Kidney (tissue), 14 donors: ENCODE data around the gene SPRR5. TPM values are rescaled to one million over a fixed set of nuclear protein-coding genes. Genes with fewer than 3 reads are reported as not detected.
A peak's percentile ranks its signal among the peaks of the same experiment; 100 is the strongest.

Source experiments
- DNase-seq, 5 donors: peaks; one replicate each; pipeline ENCODE4 v3.0.0-alpha.2; 2013 to 2020
- FAIRE-seq: peaks from 2 replicates; lab custom pipeline; 2012; peaks lifted over from hg19 to GRCh38; lab: Jason Lieb, UNC
- H3K27ac ChIP-seq, 2 donors: one replicate each; pipeline ENCODE4 v1.7.0; 2013; ENCODE audit warnings: low read depth in 2 of 2, low read length in 2 of 2, inconsistent platforms in 1 of 2
- H3K27me3 ChIP-seq: one replicate; pipeline ENCODE4 v1.7.1; 2013; ENCODE audit warnings: low read length, inconsistent platforms; ENCODE audit not compliant: control insufficient read depth, insufficient read depth
- H3K36me3 ChIP-seq, 3 donors: one replicate each; pipeline versions ENCODE4 v1.7.0 to v1.7.1; 2013; ENCODE audit warnings: low read length in 3 of 3, control low read depth in 1 of 3, inconsistent platforms in 1 of 3; ENCODE audit not compliant: insufficient read depth in 3 of 3, control insufficient read depth in 2 of 3
- H3K4me1 ChIP-seq, 3 donors: one replicate each; pipeline versions ENCODE4 v1.7.0 to v1.7.1; 2013; ENCODE audit warnings: low read length in 3 of 3, inconsistent platforms in 1 of 3, low read depth in 1 of 3; ENCODE audit not compliant: control insufficient read depth in 2 of 3, insufficient read depth in 2 of 3
- H3K4me3 ChIP-seq, 3 donors: one replicate each; pipeline versions ENCODE4 v1.7.0 to v1.8.1; 2013; ENCODE audit warnings: low read length in 3 of 3, control low read depth in 1 of 3, inconsistent platforms in 1 of 3
- H3K9ac ChIP-seq, 3 donors: one replicate each; pipeline versions ENCODE4 v1.7.0 to v1.7.1; 2013; ENCODE audit warnings: low read length in 3 of 3, control low read depth in 1 of 3, inconsistent platforms in 1 of 3
- H3K9me3 ChIP-seq, 3 donors: one replicate each; pipeline versions ENCODE4 v1.7.0 to v1.7.1; 2013; ENCODE audit warnings: low read length in 3 of 3, control low read depth in 1 of 3, inconsistent platforms in 1 of 3; ENCODE audit not compliant: control insufficient read depth in 2 of 3, insufficient read depth in 1 of 3
- intact Hi-C: fragments of 100-400 bp; cut with DNase I; formaldehyde crosslinking; loops from one replicate; pipeline ENCODE4 v1.11.1; 2022
- polyA plus RNA-seq: library from polyadenylated mRNA; stranded (reverse); fragments of 350-450 nt; fragmentation: Illumina TruSeq; extraction: RNeasy Lipid Tissue Mini Kit (QIAGEN cat#74804); gene quantifications from one replicate; pipeline ENCODE4 v1.2.3, GENCODE V29; 2014; ENCODE audit warnings: low read depth, low replicate concordance; ENCODE audit not compliant: insufficient read depth
- total RNA-seq: library from RNA; stranded (reverse); fragmentation: NEBNext Ultra II Directional; extraction: Animal tissue kit (Norgen Biotek cat#: 25700); gene quantifications from one replicate; pipeline ENCODE4 v1.2.1, GENCODE V29; 2021
- TF ChIP-seq, protein P1 (sequence below): IDR thresholded peaks from 3 replicates; pipeline ENCODE4 v1.5.1; 2012; ENCODE audit warnings: mild to moderate bottlenecking, moderate library complexity, borderline replicate concordance; ENCODE audit not compliant: insufficient read depth; ENCODE audit errors: extremely low read depth
- donor health status: control.
- donor health status: control.
- donor health status: control.
- donor health status: control.
- donor health status: control.
- donor health status: DM: yes; HTN: yes; CAD: no.
- donor health status: Normal renal cell carcinoma (clear cell type).

SPRR5 gene
- total and polyA plus RNA-seq, 2 donors from 2014 or later = not detected

DNA sequence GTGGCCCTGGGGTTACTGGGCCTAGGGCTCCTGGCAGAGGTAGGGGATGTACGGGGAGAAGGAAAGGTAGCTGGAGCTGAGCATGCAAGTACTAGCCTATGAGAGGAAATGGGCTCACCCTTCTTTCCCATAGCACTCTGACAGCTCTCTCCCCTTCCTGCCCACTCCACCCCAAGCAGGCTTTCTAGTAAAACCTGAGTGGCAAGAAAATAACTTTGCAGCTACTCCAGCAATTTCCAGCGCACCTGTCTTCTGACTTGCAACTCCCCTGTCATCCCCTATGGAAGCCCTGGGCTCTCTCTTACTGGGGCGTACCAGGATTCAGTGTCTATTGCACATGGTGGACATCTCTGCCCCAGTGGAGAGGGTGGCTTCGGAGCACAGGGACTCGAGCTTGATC, 45.4 kb upstream of the SPRR5 start:
- intact Hi-C loops = no loop called here
- FAIRE-seq (no peak), DNase-seq (no peak)
- Histone ChIP-seq H3K9ac (no peak overlapping the region), H3K9me3 (no peaks in the 10 kb centered on the region), H3K27me3 (no peaks in the 10 kb centered on the region), H3K4me1 (no peaks in the 10 kb centered on the region), H3K36me3 (no peaks in the 10 kb centered on the region), H3K27ac (no peak overlapping the region), H3K4me3 (no peak overlapping the region)
- TF ChIP-seq, protein P1, sequence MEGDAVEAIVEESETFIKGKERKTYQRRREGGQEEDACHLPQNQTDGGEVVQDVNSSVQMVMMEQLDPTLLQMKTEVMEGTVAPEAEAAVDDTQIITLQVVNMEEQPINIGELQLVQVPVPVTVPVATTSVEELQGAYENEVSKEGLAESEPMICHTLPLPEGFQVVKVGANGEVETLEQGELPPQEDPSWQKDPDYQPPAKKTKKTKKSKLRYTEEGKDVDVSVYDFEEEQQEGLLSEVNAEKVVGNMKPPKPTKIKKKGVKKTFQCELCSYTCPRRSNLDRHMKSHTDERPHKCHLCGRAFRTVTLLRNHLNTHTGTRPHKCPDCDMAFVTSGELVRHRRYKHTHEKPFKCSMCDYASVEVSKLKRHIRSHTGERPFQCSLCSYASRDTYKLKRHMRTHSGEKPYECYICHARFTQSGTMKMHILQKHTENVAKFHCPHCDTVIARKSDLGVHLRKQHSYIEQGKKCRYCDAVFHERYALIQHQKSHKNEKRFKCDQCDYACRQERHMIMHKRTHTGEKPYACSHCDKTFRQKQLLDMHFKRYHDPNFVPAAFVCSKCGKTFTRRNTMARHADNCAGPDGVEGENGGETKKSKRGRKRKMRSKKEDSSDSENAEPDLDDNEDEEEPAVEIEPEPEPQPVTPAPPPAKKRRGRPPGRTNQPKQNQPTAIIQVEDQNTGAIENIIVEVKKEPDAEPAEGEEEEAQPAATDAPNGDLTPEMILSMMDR = no peak

DNA sequence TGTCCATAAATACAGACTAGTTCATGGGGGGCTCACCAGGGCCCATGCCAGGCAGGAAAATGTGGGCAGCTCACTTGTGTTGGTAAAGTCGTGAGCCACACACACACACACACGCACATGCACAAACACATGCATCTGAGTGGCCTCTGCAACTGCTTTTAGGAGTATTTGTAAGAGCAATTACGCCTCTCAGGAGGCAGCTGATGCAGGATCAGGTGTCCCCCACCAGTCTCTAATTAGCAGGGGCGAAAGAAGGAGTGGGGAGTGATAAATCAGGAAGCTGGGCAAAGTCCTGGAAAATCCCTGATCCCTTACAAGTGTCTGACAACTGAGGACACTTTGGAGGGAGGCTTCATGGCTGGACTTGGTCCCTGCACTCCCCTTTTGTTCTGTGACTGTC, 44.4 kb upstream of the SPRR5 start:
- no peaks in the 10 kb centered on the region for H3K36me3 ChIP-seq
- H3K4me3 ChIP-seq = no peak overlapping the region
- no peaks in the 10 kb centered on the region for H3K4me1 ChIP-seq
- FAIRE-seq (no peak), DNase-seq (peak in 4 of 5 donors; percentile 42 to 82 (median 75))
- TF ChIP-seq, protein P1 = no peak
- H3K27ac ChIP-seq = no peak overlapping the region
- no peaks in the 10 kb centered on the region for H3K9me3 ChIP-seq
- no peaks in the 10 kb centered on the region for H3K27me3 ChIP-seq
- H3K9ac ChIP-seq = no peak overlapping the region
- intact Hi-C loops = no loop called here

DNA sequence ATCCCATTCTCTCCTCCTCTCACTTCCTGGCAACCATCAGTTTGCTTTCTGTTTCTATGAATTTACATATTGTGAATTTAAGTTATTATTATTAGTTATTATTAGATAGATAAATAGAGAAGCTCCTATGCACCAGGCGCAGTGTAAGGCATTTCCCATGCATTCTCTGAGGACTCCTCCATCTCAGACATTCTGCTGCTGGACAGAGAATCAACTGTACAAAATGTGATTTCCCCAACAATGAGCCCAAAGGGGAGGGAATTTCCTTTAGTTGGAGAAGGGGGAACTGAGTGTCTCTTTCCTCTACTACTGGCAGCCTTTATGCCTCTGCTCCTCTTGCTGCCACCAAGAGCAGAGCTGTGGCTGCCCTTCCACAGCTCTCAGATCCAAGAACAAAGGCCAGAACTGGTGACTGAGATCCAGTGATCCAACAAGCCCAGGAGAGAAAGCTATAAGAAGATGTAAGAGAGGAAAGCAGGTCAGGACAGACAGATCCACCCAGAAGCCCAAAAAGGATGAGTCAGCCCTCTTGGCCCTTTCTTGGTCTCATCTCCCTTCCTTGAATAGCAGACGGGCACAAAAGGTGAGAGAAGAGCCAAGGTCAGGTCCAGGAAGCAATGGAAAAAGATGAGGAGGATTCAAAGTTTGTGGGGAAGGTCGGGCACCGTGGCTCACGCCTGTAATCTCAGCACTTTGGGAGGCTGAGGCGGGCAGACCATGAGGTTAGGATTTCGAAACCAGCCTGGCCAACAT, 42.1 kb upstream of the SPRR5 start:
- intact Hi-C loops = no loop called here
- TF ChIP-seq, protein P1 = no peak
- no peak overlapping the region for H3K27ac ChIP-seq
- H3K9ac ChIP-seq = no peak overlapping the region
- no peaks in the 10 kb centered on the region for H3K4me1 ChIP-seq
- H3K27me3 ChIP-seq = no peaks in the 10 kb centered on the region
- no peak for FAIRE-seq
- no peak overlapping the region for H3K4me3 ChIP-seq
- H3K9me3 ChIP-seq = no peaks in the 10 kb centered on the region
- no peak for DNase-seq
- H3K36me3 ChIP-seq = no peaks in the 10 kb centered on the region
